H1 (cell line): ENCODE data around the gene CBFB. TPM values are rescaled to one million over a fixed set of nuclear protein-coding genes. Genes with fewer than 3 reads are reported as not detected.

Experiments used
- CTCF ChIA-PET: fragments of 300-600 bp; sonication (Branson Sonifier 250); formaldehyde crosslinking; loops from one replicate; lab custom pipeline; 2021; ENCODE audit not compliant: partially characterized antibody; lab: Charles Lee
- POLR2A ChIA-PET: fragments of 300-600 bp; sonication (Branson Sonifier 250); formaldehyde crosslinking; loops from one replicate; lab custom pipeline; 2021; ENCODE audit warnings: inconsistent platforms; ENCODE audit not compliant: partially characterized antibody; lab: Charles Lee
- DNase-seq, 2 experiments: peaks; one replicate each; pipeline versions ENCODE4 v3.0.0 to v3.0.0-alpha.2; 2010 to 2022; ENCODE audit warnings: low spot score in 2 of 2, low read depth in 1 of 2, mixed read lengths in 1 of 2
- FAIRE-seq: peaks from 2 replicates; lab custom pipeline; 2011; peaks lifted over from hg19 to GRCh38; lab: Jason Lieb, UNC
- H2AFZ ChIP-seq: 2 replicates; pipeline ENCODE4 v1.8.1; 2012; ENCODE audit warnings: low read length, inconsistent platforms
- H2AK5ac ChIP-seq: 2 replicates; pipeline ENCODE4 v1.6.1; 2013; ENCODE audit warnings: low read depth, low read length
- H2BK120ac ChIP-seq: replicated peaks from 2 replicates; pipeline ENCODE3; 2013; ENCODE audit warnings: low read depth, low read length, inconsistent platforms
- H2BK12ac ChIP-seq: 2 replicates; pipeline ENCODE4 v1.6.1; 2013; ENCODE audit warnings: low read depth, low read length
- H2BK15ac ChIP-seq: 2 replicates; pipeline ENCODE4 v1.6.1; 2013; ENCODE audit warnings: low read length
- H2BK20ac ChIP-seq: 2 replicates; pipeline ENCODE4 v1.6.1; 2013; ENCODE audit warnings: low read length
- H2BK5ac ChIP-seq: 2 replicates; pipeline ENCODE4 v1.6.1; 2013; ENCODE audit warnings: low read depth, low read length
- H3K14ac ChIP-seq: 2 replicates; pipeline ENCODE4 v1.6.1; 2013; ENCODE audit warnings: inconsistent platforms; ENCODE audit not compliant: insufficient read length
- H3K18ac ChIP-seq: 2 replicates; pipeline ENCODE4 v1.6.1; 2013; ENCODE audit warnings: low read length; ENCODE audit errors: extremely low read depth
- H3K23ac ChIP-seq: 2 replicates; pipeline ENCODE4 v1.6.1; 2013; ENCODE audit warnings: inconsistent platforms; ENCODE audit not compliant: insufficient read length
- H3K23me2 ChIP-seq: 2 replicates; pipeline ENCODE4 v1.6.1; 2013; ENCODE audit warnings: low read depth, low read length
- H3K27ac ChIP-seq: 2 replicates; pipeline ENCODE4 v1.6.1; 2011; ENCODE audit warnings: low read depth, low read length, inconsistent platforms
- H3K27me3 ChIP-seq, 4 experiments: replicated peaks in 1 of 4; 1 replicate in 1 of 4; 2 replicates in 3 of 4; pipeline versions ENCODE4 v1.6.1 to v1.8.1; 2011 to 2013; ENCODE audit warnings: low read length in 3 of 4, mild to moderate bottlenecking in 3 of 4, inconsistent platforms in 2 of 4, mixed read lengths in 2 of 4, moderate library complexity in 1 of 4; ENCODE audit not compliant: control insufficient read depth in 3 of 4, insufficient read depth in 3 of 4; ENCODE audit errors: extremely low read depth in 1 of 4
- H3K36me3 ChIP-seq, 4 experiments: 2 replicates each; pipeline versions ENCODE4 v1.6.1 to v1.8.1; 2011 to 2013; ENCODE audit warnings: mild to moderate bottlenecking in 4 of 4, low read length in 3 of 4, moderate library complexity in 2 of 4, control low read depth in 1 of 4, inconsistent platforms in 1 of 4; ENCODE audit not compliant: insufficient read depth in 4 of 4, control insufficient read depth in 2 of 4
- H3K4ac ChIP-seq: replicated peaks from 2 replicates; pipeline ENCODE3; 2013; ENCODE audit warnings: low read length, low read depth, mixed read lengths, inconsistent platforms; ENCODE audit not compliant: insufficient read length
- H3K4me1 ChIP-seq, 4 experiments: replicated peaks in 1 of 4; 1 replicate in 1 of 4; 2 replicates in 3 of 4; pipeline versions ENCODE4 v1.6.1 to v1.8.1; 2011 to 2013; ENCODE audit warnings: low read length in 3 of 4, inconsistent platforms in 2 of 4, mixed read lengths in 1 of 4; ENCODE audit not compliant: insufficient read depth in 4 of 4, control insufficient read depth in 3 of 4
- H3K4me2 ChIP-seq, 2 experiments: 2 replicates each; pipeline versions ENCODE4 v1.6.1 to v1.8.1; 2011 to 2013; ENCODE audit warnings: low read depth in 2 of 2, low read length in 2 of 2, control low read depth in 1 of 2, inconsistent platforms in 1 of 2, mild to moderate bottlenecking in 1 of 2; ENCODE audit not compliant: insufficient read depth in 1 of 2
- H3K4me3 ChIP-seq, 4 experiments: fragments of 200-600, 300-600 bp in 1 of 4; sonication (generic), shearing (Covaris generic), sonication (Bioruptor Twin) in 1 of 4; 2 replicates each; pipeline versions ENCODE4 v1.5.1 to v1.8.1; 2011 to 2016; ENCODE audit warnings: low read length in 4 of 4, low read depth in 3 of 4, control low read depth in 2 of 4, inconsistent platforms in 2 of 4, mild to moderate bottlenecking in 2 of 4, mixed read lengths in 1 of 4, moderate library complexity in 1 of 4; ENCODE audit not compliant: insufficient read depth in 2 of 4; ENCODE audit errors: extremely low read depth in 1 of 4
- H3K56ac ChIP-seq: replicated peaks from 2 replicates; pipeline ENCODE3; 2013; ENCODE audit warnings: low read depth, mild to moderate bottlenecking, mixed read lengths, low read length, inconsistent platforms; ENCODE audit not compliant: insufficient read length
- H3K79me1 ChIP-seq: 2 replicates; pipeline ENCODE4 v1.6.1; 2013; ENCODE audit warnings: low read depth, low read length, control low read depth
- H3K79me2 ChIP-seq, 2 experiments: 2 replicates each; pipeline versions ENCODE4 v1.6.1 to v1.8.1; 2012 to 2013; ENCODE audit warnings: low read length in 2 of 2, mild to moderate bottlenecking in 2 of 2, inconsistent platforms in 1 of 2; ENCODE audit not compliant: insufficient read depth in 2 of 2, control insufficient read depth in 1 of 2
- H3K9ac ChIP-seq, 4 experiments: replicated peaks in 1 of 4; 1 replicate in 1 of 4; 2 replicates in 3 of 4; pipeline versions ENCODE4 v1.6.1 to v1.8.1; 2011 to 2013; ENCODE audit warnings: low read depth in 3 of 4, low read length in 3 of 4, control low read depth in 2 of 4, mild to moderate bottlenecking in 2 of 4, moderate library complexity in 2 of 4, inconsistent platforms in 1 of 4; ENCODE audit errors: extremely low read depth in 1 of 4
- H3K9me3 ChIP-seq, 2 experiments: 2 replicates each; pipeline versions ENCODE4 v1.6.1 to v1.8.1; 2012 to 2013; ENCODE audit warnings: mild to moderate bottlenecking in 2 of 2, moderate library complexity in 2 of 2, control low read depth in 1 of 2, inconsistent platforms in 1 of 2, low read depth in 1 of 2, low read length in 1 of 2, mixed read lengths in 1 of 2; ENCODE audit not compliant: insufficient read depth in 2 of 2
- H4K20me1 ChIP-seq, 2 experiments: replicated peaks in 1 of 2; 2 replicates each; pipeline versions ENCODE3 to v1.8.1; 2011 to 2013; ENCODE audit warnings: inconsistent platforms in 2 of 2, low read length in 2 of 2, mild to moderate bottlenecking in 1 of 2; ENCODE audit not compliant: insufficient read depth in 2 of 2, control insufficient read depth in 1 of 2
- H4K5ac ChIP-seq: 2 replicates; pipeline ENCODE4 v1.6.1; 2013; ENCODE audit warnings: low read length, low read depth, mixed read lengths, inconsistent platforms; ENCODE audit not compliant: insufficient read length
- H4K8ac ChIP-seq: 2 replicates; pipeline ENCODE4 v1.8.0; 2013; ENCODE audit warnings: mild to moderate bottlenecking, moderate library complexity, low read length, inconsistent platforms; ENCODE audit not compliant: insufficient read depth; ENCODE audit errors: extremely low read depth
- H4K91ac ChIP-seq: replicated peaks from 2 replicates; pipeline ENCODE3; 2013; ENCODE audit warnings: low read length, mixed read lengths, inconsistent platforms; ENCODE audit not compliant: insufficient read length
- WGBS, 2 experiments: shearing (Covaris generic) in 1 of 2; methylation state at CpG; one replicate each; pipeline versions ENCODE4 v1.1.6 to v1.1.7; 2013 to 2015; ENCODE audit warnings: low lambda C conversion rate in 2 of 2, mixed read lengths in 2 of 2, inconsistent platforms in 1 of 2, low coverage in 1 of 2, missing lambda C conversion rate in 1 of 2; ENCODE audit not compliant: insufficient replicate concordance in 2 of 2, insufficient coverage in 1 of 2, insufficient read length in 1 of 2; ENCODE audit errors: extremely low coverage in 1 of 2, missing lambda C conversion rate in 1 of 2; 5-methylcytosine and 5-hydroxymethylcytosine counted together
- polyA plus RNA-seq, 7 experiments: library from polyadenylated mRNA; depleted of rRNA in 3 of 7; stranded (reverse) in 5 of 7; unstranded in 2 of 7; fragments of >200 nt in 5 of 7; fragments of 200-250 nt in 2 of 7; gene quantifications; 1 replicate in 5 of 7; 2 replicates in 1 of 7; 4 replicates in 1 of 7; pipeline versions ENCODE4 v1.2.1 to v1.2.3, GENCODE V29; 2011 to 2013; ENCODE audit warnings: missing spikeins in 2 of 7, mixed read lengths in 2 of 7
- total RNA-seq: library from RNA; stranded (reverse); fragmentation: NEBNext Ultra II Directional; extraction: Animal tissue kit (Norgen Biotek cat#: 25700); gene quantifications from 2 replicates; pipeline ENCODE4 v1.2.1, GENCODE V29; 2021

The CBFB gene
- total and polyA plus RNA-seq, 2 of the 8 experiments (the other 6 are each of a cell fraction or from before 2014, with no cell fraction given) = 11.5 to 31.6 TPM

- H4K20me1 ChIP-seq = no peaks in the 10 kb centered on the region
- H2BK120ac ChIP-seq = no peak overlapping the region
- no peak overlapping the region for H3K4me3 ChIP-seq
- no peaks in the 10 kb centered on the region for H3K79me1 ChIP-seq
- CTCF ChIA-PET = interaction anchor here (0.6 to 9.9 kb wide), 9 partner anchors 20 to 266 kb away, joined by 3 to 164 read pairs (median 4); partner anchors contain the start of genes FBXL8, PHAF1 and TRADD
- H4K91ac ChIP-seq = no peak overlapping the region
- POLR2A ChIA-PET = interaction anchor here (2.0 kb wide), 1 partner anchor 9 kb away, joined by 6 read pairs; no protein-coding TSS in a partner anchor
- DNase-seq (no peak), FAIRE-seq (no peak)
- no peak overlapping the region for H2BK12ac ChIP-seq
- no peak overlapping the region for H2BK15ac ChIP-seq
- H2BK5ac ChIP-seq = no peak overlapping the region
- H4K5ac ChIP-seq = no peak overlapping the region
- no peak overlapping the region for H3K4ac ChIP-seq
- no peak overlapping the region for H3K23ac ChIP-seq
- no peak overlapping the region for H3K56ac ChIP-seq
- no peak overlapping the region for H2AFZ ChIP-seq
- no peaks in the 10 kb centered on the region; a peak in 1 of 7 replicates for H3K4me1 ChIP-seq
- no peak overlapping the region for H3K18ac ChIP-seq
- no peaks in the 10 kb centered on the region for H3K23me2 ChIP-seq
- H3K27ac ChIP-seq = no peak overlapping the region
- 94% methylated on average over 3 of the region's 3 CpGs; no CpG with 5 or more reads in 1 of the 2 experiments for WGBS, 2 experiments
- no peaks in the 10 kb centered on the region for H3K9me3 ChIP-seq
- peak overlapping the region; percentile 69; the same call in 1 of the 2 replicates for H4K8ac ChIP-seq
- H2BK20ac ChIP-seq = no peak overlapping the region
- no peaks in the 10 kb centered on the region for H3K79me2 ChIP-seq
- no peaks in the 10 kb centered on the region for H3K36me3 ChIP-seq
- H3K4me2 ChIP-seq = no peak overlapping the region
- H3K27me3 ChIP-seq = peaks cover 0 to 4% (median 1%) of the 10 kb centered on the region in 4 experiments; a peak in 3 of 7 replicates
- H3K9ac ChIP-seq = no peak overlapping the region
- no peak overlapping the region for H2AK5ac ChIP-seq
- H3K14ac ChIP-seq = no peak overlapping the region
Observed at GRCh38 chr16:67021321-67021720, 7.6 kb upstream of the CBFB start.
